Smooth muscle cell (in vitro differentiated cells): ENCODE data around the gene GABRR3. TPM values are rescaled to one million over a fixed set of nuclear protein-coding genes. Genes with fewer than 3 reads are reported as not detected.

Experiments used
- DNase-seq: peaks from one replicate; lab custom pipeline; 2025; ENCODE audit not compliant: unreplicated experiment; lab: John Stamatoyannopoulos, UW
- H2AFZ ChIP-seq: fragments of 200-600 bp; sonication (generic); 2 replicates; pipeline ENCODE4 v1.6.0; 2016; ENCODE audit warnings: antibody characterized with exemption, low read depth, mild to moderate bottlenecking
- H3F3A ChIP-seq: fragments of 200-600 bp; sonication (generic); 2 replicates; pipeline ENCODE4 v1.6.0; 2017; ENCODE audit warnings: antibody characterized with exemption, low read depth
- H3K27ac ChIP-seq: fragments of 200-600 bp; sonication (generic); 2 replicates; pipeline ENCODE4 v1.5.1; 2016; ENCODE audit warnings: low read depth, mild to moderate bottlenecking
- H3K27me3 ChIP-seq: fragments of 200-600 bp; sonication (generic); 2 replicates; pipeline ENCODE4 v1.6.1; 2016; ENCODE audit warnings: low read depth, mild to moderate bottlenecking
- H3K36me3 ChIP-seq: fragments of 200-600 bp; sonication (generic); 2 replicates; pipeline ENCODE4 v1.5.1; 2016; ENCODE audit warnings: low read depth
- H3K4me1 ChIP-seq: fragments of 200-600 bp; sonication (generic); 2 replicates; pipeline ENCODE4 v1.5.1; 2016; ENCODE audit warnings: low read depth
- H3K4me2 ChIP-seq: fragments of 200-600 bp; sonication (generic); 2 replicates; pipeline ENCODE4 v1.6.0; 2016; ENCODE audit warnings: mild to moderate bottlenecking
- H3K4me3 ChIP-seq: fragments of 200-600 bp; sonication (generic); 2 replicates; pipeline ENCODE4 v1.5.1; 2016; ENCODE audit warnings: mild to moderate bottlenecking
- H3K79me2 ChIP-seq: fragments of 200-600 bp; sonication (generic); 2 replicates; pipeline ENCODE4 v1.6.0; 2016; ENCODE audit warnings: low read depth, mild to moderate bottlenecking
- H3K9ac ChIP-seq: fragments of 200-600 bp; sonication (generic); 2 replicates; pipeline ENCODE4 v1.6.0; 2016; ENCODE audit warnings: low read depth
- H3K9me3 ChIP-seq: fragments of 200-600 bp; sonication (generic); replicated peaks from 2 replicates; pipeline ENCODE4 v1.5.1; 2016; ENCODE audit warnings: low read depth
- H4K20me1 ChIP-seq: fragments of 200-600 bp; sonication (generic); 2 replicates; pipeline ENCODE4 v1.6.0; 2016; ENCODE audit warnings: low read depth
- CTCF ChIP-seq: fragments of 200-600 bp; sonication (generic); IDR thresholded peaks from 2 replicates; pipeline ENCODE4 v1.5.1; 2017; ENCODE audit warnings: borderline replicate concordance, mild to moderate bottlenecking, antibody characterized with exemption; ENCODE audit not compliant: insufficient read depth, poor library complexity, severe bottlenecking
- WGBS: methylation state at CpG from one replicate; pipeline ENCODE4 v1.1.7; 2016; ENCODE audit warnings: low lambda C conversion rate; 5-methylcytosine and 5-hydroxymethylcytosine counted together
- polyA plus RNA-seq: library from polyadenylated mRNA; unstranded; fragments of >200 nt; fragmentation: Nextera tagmentation; extraction: Ambion mirVana; gene quantifications from 2 replicates; pipeline ENCODE4 v1.2.1, GENCODE V29; 2016
- total RNA-seq: library from RNA; depleted of rRNA; stranded (reverse); fragments of >200 nt; gene quantifications from 2 replicates; pipeline ENCODE4 v1.2.3, GENCODE V29; 2014

GABRR3 gene
- total and polyA plus RNA-seq, 2 experiments from 2014 or later: not detected

DNA sequence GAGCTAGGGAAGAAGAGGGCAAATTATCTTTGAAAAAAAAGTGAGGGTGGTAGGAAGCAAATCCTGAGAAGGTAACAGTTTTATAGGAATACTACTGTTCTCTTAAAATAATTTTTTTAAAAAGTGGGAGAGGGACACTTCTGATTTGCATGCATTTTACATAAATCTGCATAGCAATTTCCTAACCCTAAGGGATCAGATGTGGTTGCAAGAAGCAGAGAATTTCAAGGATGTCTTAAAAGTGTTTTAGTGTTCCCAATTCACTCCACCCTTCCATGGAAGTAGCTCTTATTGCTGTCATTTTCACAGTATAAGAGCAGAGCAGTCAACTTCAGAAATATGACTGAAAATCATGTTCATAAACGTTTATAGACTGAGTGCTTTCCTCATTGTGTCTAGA lies 35.1 kb downstream of the GABRR3 start:
- no peak overlapping the region for H2AFZ ChIP-seq
- 47% methylated on average over 1 of the region's 1 CpG for WGBS
- H3K4me2 ChIP-seq: no peak overlapping the region
- H3K27ac ChIP-seq: no peak overlapping the region
- H3F3A ChIP-seq: no peaks in the 10 kb centered on the region
- no peaks in the 10 kb centered on the region for H3K9me3 ChIP-seq
- no peak for TF ChIP-seq CTCF
- H3K4me1 ChIP-seq: no peaks in the 10 kb centered on the region
- H4K20me1 ChIP-seq: no peaks in the 10 kb centered on the region
- H3K27me3 ChIP-seq: no peaks in the 10 kb centered on the region
- H3K9ac ChIP-seq: no peak overlapping the region
- no peaks in the 10 kb centered on the region for H3K36me3 ChIP-seq
- no peak overlapping the region for H3K4me3 ChIP-seq
- DNase-seq: no peak
- H3K79me2 ChIP-seq: no peaks in the 10 kb centered on the region

- H2AFZ ChIP-seq: no peak overlapping the region
- no peaks in the 10 kb centered on the region for H3F3A ChIP-seq
- H3K9me3 ChIP-seq: no peaks in the 10 kb centered on the region
- no peaks in the 10 kb centered on the region for H4K20me1 ChIP-seq
- no peak for TF ChIP-seq CTCF
- H3K27ac ChIP-seq: no peak overlapping the region
- H3K9ac ChIP-seq: no peak overlapping the region
- DNase-seq: no peak
- H3K4me2 ChIP-seq: no peak overlapping the region
- no peaks in the 10 kb centered on the region for H3K36me3 ChIP-seq
- 95% methylated on average over 5 of the region's 5 CpGs for WGBS
- H3K27me3 ChIP-seq: no peaks in the 10 kb centered on the region
- no peaks in the 10 kb centered on the region for H3K4me1 ChIP-seq
- no peak overlapping the region for H3K4me3 ChIP-seq
- no peaks in the 10 kb centered on the region for H3K79me2 ChIP-seq
These were observed 36.0 kb downstream of the GABRR3 start for GRCh38 chr3:97999103-97999502.

GRCh38 chr3:97996988-97997387 lies 38.1 kb downstream of the GABRR3 start:
- no peaks in the 10 kb centered on the region for H3K4me1 ChIP-seq
- 93% methylated on average over 4 of the region's 4 CpGs for WGBS
- H3K27ac ChIP-seq: no peak overlapping the region
- H3K9me3 ChIP-seq: no peaks in the 10 kb centered on the region
- no peaks in the 10 kb centered on the region for H3F3A ChIP-seq
- no peaks in the 10 kb centered on the region for H4K20me1 ChIP-seq
- H3K79me2 ChIP-seq: no peaks in the 10 kb centered on the region
- no peak overlapping the region for H3K9ac ChIP-seq
- no peaks in the 10 kb centered on the region for H3K27me3 ChIP-seq
- H3K4me2 ChIP-seq: no peak overlapping the region
- no peaks in the 10 kb centered on the region for H3K36me3 ChIP-seq
- no peak overlapping the region for H2AFZ ChIP-seq
- no peak for DNase-seq
- H3K4me3 ChIP-seq: no peak overlapping the region
- TF ChIP-seq CTCF: no peak

- H3K36me3 ChIP-seq: no peaks in the 10 kb centered on the region
- no peak for DNase-seq
- WGBS: 89% methylated on average over 2 of the region's 2 CpGs
- no peak for TF ChIP-seq CTCF
- no peaks in the 10 kb centered on the region for H3F3A ChIP-seq
- no peak overlapping the region for H3K27ac ChIP-seq
- H4K20me1 ChIP-seq: no peaks in the 10 kb centered on the region
- H3K9ac ChIP-seq: no peak overlapping the region
- no peak overlapping the region for H3K4me3 ChIP-seq
- no peaks in the 10 kb centered on the region for H3K27me3 ChIP-seq
- H3K9me3 ChIP-seq: no peaks in the 10 kb centered on the region
- H2AFZ ChIP-seq: no peak overlapping the region
- no peaks in the 10 kb centered on the region for H3K4me1 ChIP-seq
- no peak overlapping the region for H3K4me2 ChIP-seq
- H3K79me2 ChIP-seq: no peaks in the 10 kb centered on the region
These were observed 40.7 kb downstream of the GABRR3 start for GRCh38 chr3:97994328-97994945.
